ENCODE measurements around the gene CCDC92B. TPM values are rescaled to one million over a fixed set of nuclear protein-coding genes. Genes with fewer than 3 reads are reported as not detected.

Gene CCDC92B
- total RNA-seq, 1 donor from 2014 or later = 1.2 TPM

GRCh38 chr17:2723997-2724783, 25.3 kb downstream of the CCDC92B start:
- no peak for FAIRE-seq

GRCh38 chr17:2723505-2723996, 25.9 kb downstream of the CCDC92B start:
- DNase-seq (ENCODE audit: low spot score in 2 of 2) (peak in 1 of 2 donors; percentile 37), FAIRE-seq (no peak)

More at GRCh38 chr17:2723997-2724783, 25.3 kb downstream of the CCDC92B start:
- peak in 1 of 2 donors; percentile 38 for DNase-seq (ENCODE audit: low spot score in 2 of 2)

- DNase-seq (ENCODE audit: low spot score in 2 of 2) = no peak
- FAIRE-seq = no peak
These were observed 26.8 kb downstream of the CCDC92B start for GRCh38 chr17:2722611-2723010.

- no peak for FAIRE-seq
- no peak for DNase-seq (ENCODE audit: low spot score in 2 of 2)
These were observed 27.8 kb downstream of the CCDC92B start for GRCh38 chr17:2721603-2722002.

- DNase-seq (ENCODE audit: low spot score in 2 of 2) (no peak), FAIRE-seq (no peak)
These were observed 29.6 kb downstream of the CCDC92B start for GRCh38 chr17:2719861-2720260.

GRCh38 chr17:2718150-2718938, 31.1 kb downstream of the CCDC92B start:
- FAIRE-seq (no peak), DNase-seq (ENCODE audit: low spot score in 2 of 2) (no peak)

GRCh38 chr17:2716649-2717048, 32.8 kb downstream of the CCDC92B start:
- FAIRE-seq (no peak), DNase-seq (ENCODE audit: low spot score in 2 of 2) (no peak)

- no peak for DNase-seq (ENCODE audit: low spot score in 2 of 2)
- FAIRE-seq = no peak
These were observed 35.6 kb downstream of the CCDC92B start for GRCh38 chr17:2713881-2714280.

- FAIRE-seq = no peak
- no peak for DNase-seq (ENCODE audit: low spot score in 2 of 2)
These were observed 37.0 kb downstream of the CCDC92B start for GRCh38 chr17:2712300-2713043.

- peak; percentile 100 for DNase-seq (ENCODE audit: low spot score in 2 of 2)
- no peak for FAIRE-seq
These were observed 37.7 kb downstream of the CCDC92B start, which contains the start of gene CLUH for GRCh38 chr17:2711608-2712299. TSS of gene CLUH (minus strand) at chr17:2711764. CDS start at chr17:2711661, 103 bp downstream.

GRCh38 chr17:2710803-2711607, 38.4 kb downstream of the CCDC92B start:
- no peak for FAIRE-seq

GRCh38 chr17:2710071-2710802, 39.2 kb downstream of the CCDC92B start:
- no peak for FAIRE-seq
- peak in 1 of 2 donors; percentile 31 for DNase-seq (ENCODE audit: low spot score in 2 of 2)

More at GRCh38 chr17:2710803-2711607, 38.4 kb downstream of the CCDC92B start:
- DNase-seq (ENCODE audit: low spot score in 2 of 2) = no peak

GRCh38 chr17:2709183-2709661, 40.2 kb downstream of the CCDC92B start:
- FAIRE-seq (no peak), DNase-seq (ENCODE audit: low spot score in 2 of 2) (peak in 1 of 2 donors; percentile 33)

- peak in 1 of 2 donors; percentile 12 for DNase-seq (ENCODE audit: low spot score in 2 of 2)
- FAIRE-seq = no peak
These were observed 40.8 kb downstream of the CCDC92B start for GRCh38 chr17:2708585-2709182.

- FAIRE-seq (no peak), DNase-seq (ENCODE audit: low spot score in 2 of 2) (peak; percentile 66 to 73)
These were observed 41.5 kb downstream of the CCDC92B start for GRCh38 chr17:2707721-2708584.

- FAIRE-seq (no peak), DNase-seq (ENCODE audit: low spot score in 2 of 2) (peak in 1 of 2 donors; percentile 29)
These were observed 42.4 kb downstream of the CCDC92B start for GRCh38 chr17:2706911-2707510.
